NCI-H2029 treated with DMSO at 0.1 percent for 48 hours (cell line): ENCODE data around the gene INPP5A.
"Not testable (repeated sequence)": the region's sequence is repeated elsewhere in the genome, so short reads cannot be mapped to it uniquely, and the experiment has no call there.

ENCODE experiments used
- DNase-seq: peaks from one replicate; lab custom pipeline; 2025; lab: John Stamatoyannopoulos, UW

The INPP5A gene

DNA sequence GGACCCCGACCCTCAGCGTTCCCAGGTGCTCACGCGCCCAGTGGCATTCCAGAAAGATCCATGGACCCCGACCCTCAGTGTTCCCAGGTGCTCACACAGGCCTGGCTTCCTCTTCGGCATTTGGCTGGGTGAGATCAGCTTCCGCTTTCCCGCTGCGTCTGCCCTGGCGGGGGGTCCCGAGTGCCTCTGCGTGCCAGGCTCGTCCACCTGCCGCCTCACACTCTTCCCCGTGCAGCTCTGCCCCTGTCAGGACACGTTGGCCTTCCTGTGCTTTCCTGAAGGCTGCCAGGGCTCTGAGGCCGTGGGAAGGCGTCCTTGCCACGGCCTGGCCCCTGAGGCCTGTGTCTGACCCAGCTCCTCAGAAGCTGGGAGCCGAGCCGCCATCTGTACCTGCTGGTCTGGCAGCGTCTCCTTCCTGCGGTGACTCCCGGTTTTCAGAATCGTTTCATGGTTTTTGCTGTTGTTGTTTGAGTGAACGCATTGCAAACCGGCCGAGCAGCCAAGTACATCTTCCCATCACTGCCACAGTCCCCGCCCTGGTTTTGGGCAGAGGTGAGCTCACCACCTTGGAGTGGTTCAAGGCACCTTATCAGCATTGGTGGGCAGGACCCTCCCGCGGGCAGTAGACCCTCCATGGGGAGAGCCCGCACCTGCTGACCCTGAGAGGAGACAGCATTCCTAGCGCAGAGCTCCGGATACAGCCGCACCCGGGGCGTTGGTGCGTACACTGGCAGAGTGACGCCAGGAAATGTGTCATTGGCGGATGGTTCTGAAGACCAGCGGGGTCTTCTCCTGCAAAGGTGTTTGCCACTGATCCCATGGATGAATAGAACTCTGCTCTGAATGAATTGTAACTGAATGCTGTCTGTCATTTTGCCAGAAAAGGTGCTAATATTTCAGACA lies 231.0 kb downstream of the INPP5A start:
- DNase-seq: no peak

DNA sequence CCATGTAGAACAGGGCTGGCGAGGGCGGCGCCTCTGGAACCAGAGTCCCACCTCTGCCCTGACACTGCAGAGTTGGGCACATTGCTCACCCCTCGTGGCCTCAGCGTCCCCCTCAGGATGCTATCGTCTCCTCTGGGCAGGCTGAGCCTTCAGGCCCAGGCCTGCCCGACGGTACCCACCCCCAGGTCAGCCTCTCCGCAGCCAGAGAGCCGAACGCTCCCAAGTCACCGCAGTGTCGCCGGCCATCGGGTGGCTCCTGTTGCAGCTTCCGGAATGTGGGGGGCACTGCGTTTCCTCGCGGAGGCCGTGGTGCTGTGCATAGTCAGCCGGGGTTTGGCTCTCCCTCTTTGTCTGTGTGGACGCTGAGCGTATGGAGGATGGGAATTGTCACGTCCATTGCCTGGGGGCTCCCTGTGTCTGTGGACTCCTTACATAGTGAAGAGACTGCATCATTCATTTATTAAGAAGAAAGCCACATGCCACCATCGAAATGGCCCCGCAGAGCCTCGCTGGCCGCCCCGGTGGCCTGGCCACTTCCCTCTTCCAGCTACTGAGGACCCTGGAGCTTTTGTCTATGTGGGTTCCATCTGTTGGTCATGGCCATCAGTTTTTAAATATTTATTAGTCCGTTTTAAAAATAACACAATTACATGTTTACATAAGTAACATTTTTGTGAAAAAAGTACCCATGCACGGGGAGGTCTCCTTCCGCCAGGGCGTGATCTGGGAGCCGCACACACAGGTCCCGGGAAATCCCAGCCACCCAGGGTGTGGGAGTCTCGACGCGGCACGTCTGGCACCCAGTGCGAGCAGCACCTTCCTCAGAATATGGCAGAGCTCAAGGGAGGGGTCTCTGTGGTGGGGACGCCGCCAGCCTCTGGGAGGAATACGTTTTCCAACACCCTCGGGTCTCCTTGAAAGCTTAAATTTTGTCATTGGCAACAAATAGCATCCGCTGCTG lies 232.8 kb downstream of the INPP5A start:
- no peak for DNase-seq

DNA sequence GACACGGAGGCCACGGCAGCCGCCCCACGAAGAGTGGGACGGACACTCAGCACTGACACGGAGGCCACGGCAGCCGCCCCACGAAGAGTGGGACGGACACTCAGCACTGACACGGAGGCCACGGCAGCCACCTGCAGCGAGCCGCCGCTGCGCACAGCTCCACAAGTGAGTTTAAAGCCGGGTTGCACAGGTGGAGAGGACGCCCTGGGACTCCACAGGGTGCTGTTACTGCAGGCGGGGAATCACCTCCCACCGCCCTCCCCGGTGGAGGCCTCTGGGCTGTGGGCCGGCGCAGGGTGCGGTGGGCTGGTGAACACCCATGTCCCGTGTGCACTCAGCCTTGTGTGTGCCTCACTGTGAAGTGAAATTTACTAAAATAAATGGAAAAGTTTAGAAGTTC lies 235.2 kb downstream of the INPP5A start:
- DNase-seq: not testable (repeated sequence)

DNA sequence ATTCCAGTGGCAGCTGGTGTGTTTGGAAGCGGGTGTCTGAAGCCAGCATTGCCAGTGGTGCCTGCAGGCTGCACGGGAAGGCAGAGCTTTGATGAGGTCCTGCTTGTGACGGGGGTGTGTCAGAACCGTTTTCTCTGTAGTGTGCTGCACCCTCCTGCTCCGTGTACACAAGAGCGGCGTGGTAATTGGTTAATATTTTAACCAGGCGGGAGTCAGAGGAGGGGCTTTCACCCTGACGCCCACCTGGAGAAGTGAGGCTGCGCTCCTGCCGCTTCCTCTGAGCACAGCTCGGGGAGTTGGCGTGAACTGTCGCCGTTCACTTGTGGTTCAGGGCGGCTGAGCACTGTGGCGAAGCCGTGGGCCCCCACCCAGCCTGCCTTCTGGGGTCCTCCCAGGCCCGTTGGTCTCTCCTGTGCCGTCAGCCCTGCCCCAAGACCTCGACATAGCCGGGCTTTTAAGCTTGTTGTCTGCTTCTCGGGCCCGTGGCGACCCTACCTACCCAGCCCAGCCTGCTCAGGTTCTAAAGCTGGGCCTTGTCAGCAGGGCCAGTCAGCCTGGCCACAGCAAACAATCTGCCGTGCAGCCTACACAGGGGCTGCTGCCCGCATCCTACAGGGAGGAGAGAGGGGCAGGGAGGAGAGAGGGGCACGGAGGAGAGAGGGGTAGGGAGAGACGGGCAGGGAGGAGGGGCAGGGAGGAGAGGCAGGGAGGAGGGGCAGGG lies 236.8 kb downstream of the INPP5A start:
- no peak for DNase-seq

DNA sequence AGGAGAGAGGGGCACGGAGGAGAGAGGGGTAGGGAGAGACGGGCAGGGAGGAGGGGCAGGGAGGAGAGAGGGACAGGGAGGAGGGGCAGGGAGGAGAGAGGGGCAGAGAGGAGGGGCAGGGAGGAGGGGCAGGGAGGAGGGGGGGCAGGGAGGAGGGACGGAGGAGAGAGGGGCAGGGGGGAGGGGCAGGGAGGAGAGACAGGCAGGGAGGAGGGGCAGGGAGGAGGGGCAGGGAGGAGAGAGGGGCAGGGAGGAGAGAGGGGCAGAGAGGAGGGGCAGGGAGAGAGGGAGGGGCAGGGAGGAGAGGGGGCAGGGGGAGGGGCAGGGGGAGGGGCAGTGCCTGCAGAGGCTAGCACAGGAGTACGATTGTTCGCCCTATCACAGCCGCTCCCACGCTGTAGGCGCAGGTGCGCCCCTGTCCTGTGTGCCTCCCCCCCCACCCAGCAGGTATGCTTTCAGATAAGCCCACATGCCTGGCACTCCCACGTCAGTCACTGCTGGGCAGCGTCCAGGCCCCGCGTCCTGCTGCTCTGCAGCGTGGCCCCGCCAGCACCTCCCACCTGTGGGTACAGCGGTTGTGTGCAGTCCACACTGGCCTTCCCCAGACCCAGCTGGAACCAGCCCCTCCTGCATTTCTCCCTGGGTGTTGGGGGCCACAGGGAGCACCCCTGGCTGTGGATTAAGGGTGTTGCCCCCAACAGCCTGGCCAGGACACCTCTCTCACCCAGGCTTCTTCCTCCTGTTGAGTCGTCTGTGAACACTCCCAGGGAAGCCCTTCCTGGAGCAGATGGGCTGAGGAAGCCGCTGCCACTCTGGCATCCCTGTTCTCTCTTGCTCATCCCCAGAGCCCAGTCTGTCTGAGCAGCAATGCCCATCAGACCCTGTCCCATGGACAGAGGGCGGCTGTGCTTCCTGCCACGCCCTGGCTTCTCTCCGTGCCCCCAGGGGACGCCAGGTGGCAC lies 237.6 kb downstream of the INPP5A start:
- DNase-seq: no peak

- DNase-seq: no peak
Measured at GRCh38 chr10:132776186-132776585, 238.6 kb downstream of the INPP5A start.

DNA sequence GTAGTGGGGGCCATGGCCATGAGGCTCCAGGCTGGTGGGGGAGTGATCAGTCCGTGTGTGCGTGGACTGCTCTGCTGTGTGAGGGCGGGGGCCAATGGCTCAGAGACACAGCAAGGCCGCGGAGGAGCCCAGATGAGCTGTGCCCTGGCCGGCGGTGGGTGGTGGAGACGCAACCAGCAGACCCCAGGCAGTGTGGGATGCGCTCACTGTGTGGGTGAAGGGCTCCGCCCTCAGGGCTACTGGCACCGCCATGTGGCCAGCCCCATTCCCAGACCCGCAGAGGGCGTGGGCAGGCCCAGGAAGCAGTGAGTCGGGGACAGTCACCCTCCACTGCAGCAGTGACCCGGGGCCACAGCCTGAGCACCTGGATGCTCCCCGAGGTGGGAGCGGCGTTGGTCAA lies 239.2 kb downstream of the INPP5A start:
- no peak for DNase-seq

DNA sequence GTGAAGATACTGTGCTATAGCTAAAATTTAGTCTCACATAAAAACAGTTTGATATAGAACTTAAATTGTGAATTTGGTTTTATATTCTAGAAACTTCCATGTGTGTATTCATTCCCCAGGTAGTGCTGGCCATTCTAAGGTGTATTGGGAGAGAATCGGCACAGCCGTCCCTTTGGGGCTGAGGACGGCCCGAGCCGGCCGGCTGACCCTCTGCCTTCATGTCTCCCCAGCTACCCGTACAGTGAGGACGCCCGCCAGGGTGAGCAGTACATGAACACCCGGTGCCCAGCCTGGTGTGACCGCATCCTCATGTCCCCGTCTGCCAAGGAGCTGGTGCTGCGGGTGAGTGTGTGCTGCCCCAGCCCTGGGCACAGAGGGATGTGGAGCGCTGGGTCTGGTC lies 239.9 kb downstream of the INPP5A start:
- no peak for DNase-seq

DNA sequence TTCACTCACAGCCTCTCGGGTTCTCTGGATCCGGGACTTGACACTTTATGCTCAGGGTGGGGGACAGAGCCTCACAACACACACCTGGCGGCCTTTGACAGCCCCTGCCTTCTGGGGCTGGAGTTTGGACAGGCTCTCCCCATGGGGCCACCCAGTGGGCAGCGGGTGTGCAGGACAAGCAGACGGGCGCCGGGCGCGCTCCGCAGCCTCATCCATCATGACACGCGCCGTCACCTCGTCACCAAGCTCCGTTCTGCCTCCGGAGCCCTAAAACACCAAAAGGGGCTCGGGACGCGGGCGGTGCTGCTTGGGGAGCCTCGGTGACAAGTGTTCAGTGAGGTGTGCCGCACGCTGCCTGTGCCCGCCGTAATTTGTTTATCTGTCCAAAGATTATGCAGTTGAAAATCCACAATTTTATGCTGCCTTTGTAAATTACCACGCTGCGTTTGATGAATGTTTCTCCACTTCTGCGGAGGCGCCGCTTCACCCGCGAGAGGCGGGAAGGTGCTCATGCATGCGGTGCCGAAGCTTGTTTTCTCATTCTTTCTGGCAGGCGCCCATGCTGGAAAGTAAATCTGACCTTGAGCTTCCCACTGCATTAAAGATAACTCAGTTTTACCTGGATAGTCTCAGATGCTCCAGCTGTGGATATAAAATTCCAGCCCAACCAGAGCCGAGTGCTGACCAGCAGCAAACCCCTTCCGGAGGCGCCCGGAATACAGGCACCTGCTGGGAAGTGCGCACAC lies 242.1 kb downstream of the INPP5A start:
- no peak for DNase-seq

DNA sequence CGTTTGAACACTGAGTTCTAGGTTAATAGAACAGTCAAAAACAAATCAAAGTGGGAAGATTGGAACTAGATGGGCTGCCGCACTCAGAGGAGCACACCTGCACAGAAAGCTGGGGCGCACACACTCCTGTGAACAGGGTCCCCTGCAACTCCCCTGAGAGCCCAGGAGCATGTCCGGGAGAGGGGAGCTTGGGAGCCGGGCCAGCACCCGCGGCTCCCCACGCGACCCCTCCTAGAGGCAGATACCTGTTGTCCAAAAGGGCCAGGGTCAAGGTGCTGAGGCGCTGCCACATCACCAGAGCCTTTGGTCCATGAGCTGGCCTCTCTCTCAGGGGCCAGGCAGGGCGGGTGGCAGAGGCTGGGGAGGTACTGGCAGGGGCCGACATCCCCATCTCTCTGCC lies 242.8 kb downstream of the INPP5A start:
- DNase-seq: no peak

DNA sequence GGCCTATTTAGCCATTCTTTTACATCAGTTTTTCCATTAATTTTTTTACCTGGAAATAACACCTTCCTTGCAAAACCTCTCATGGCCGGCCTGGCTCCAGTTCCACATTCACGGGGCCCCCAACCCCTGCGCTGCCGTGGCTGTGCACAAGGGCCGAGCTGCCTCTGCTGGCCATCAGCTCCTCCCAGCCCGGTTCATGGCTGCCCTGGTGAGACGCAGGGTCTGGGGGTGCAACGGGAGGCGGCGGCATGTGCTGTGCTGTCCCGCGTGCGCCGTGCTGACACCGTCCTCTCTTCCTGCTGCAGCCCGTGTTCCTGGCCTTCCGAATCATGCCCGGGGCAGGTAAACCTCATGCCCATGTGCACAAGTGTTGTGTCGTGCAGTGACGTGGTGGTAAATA lies 244.0 kb downstream of the INPP5A start:
- no peak for DNase-seq

DNA sequence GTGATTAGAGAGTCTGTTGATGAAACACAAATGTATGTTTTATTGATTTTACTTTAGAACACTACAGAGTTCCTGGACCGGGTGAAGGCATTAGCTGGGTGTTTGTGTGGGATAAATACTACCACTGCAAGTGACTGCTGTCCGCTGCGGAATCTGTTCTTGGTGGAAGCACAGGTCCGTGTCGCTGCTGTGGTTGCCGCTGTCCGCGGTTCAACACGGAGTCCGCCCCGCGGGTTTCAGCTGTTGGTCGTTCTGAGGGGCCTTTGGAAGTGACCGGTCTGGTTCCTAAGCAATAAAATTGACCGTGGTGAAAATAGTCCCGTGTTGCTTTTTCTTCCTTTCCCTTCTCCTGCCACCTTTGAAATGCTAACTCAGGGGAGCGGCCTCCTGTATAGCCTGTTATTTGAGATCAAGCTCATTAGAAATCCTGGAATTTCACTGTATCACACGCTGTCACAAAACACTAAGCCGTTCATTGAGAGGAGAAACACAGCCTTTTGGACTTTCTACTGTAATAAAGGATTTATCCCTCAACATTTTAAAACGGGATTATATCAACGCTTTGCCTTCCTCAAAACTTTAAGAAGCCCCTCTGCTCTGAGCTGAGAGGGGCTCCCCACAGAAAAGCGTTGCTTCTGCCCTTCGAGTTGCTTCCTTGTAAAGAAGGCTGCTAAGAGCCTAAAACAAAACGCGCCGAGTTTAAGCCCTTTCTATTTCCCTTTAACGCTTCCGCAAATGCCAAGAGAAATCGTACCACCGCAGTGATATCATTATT lies 245.8 kb downstream of the INPP5A start:
- no peak for DNase-seq

- DNase-seq: no peak
Measured at GRCh38 chr10:132783940-132784865, 246.6 kb downstream of the INPP5A start.

DNA sequence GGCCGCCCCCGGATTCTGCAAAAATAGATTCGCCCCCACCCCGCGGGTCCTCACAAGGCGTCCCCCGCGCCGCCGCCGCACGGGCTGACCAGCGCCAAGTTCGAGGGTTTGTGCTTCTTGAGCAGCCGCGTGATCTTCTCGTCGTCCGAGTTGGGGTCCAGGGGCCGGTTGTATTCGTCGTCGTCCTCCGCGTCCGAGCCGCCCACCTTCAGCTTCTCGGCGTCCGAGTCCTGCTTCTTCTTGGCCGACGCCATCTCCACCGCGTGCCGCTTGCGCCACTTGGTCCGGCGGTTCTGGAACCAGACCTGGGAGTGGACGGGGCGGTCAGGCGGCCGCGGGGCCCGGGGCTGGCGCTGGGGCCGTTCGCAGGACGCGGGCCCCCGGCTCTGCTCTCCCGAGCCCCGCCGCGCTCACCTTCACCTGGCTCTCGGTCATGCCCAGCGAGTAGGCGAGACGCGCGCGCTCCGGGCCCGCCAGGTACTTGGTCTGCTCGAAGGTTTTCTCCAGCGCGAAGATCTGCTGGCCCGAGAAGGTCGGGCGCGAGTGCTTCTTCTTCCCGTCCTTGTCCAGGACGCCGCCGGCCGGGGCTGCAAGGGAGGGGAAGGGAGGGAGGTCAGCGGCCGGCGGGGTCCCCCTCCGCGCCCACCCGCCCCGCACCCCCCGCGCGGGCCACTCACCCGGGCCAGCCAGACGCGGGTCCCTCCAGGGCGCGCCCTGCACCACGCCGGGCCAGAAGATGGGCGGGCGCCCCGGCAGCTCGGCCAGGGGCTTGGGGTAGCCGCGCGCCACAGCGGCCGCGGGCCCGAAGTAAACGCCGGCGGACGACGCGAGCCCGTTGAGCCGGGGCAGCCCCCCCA lies 247.5 kb downstream of the INPP5A start:
- no peak for DNase-seq

- no peak for DNase-seq
Measured at GRCh38 chr10:132785723-132786475, 248.3 kb downstream of the INPP5A start, which contains the start of gene NKX6-2. TSS of gene NKX6-2 (minus strand) at chr10:132786147. CDS start at chr10:132785948, 199 bp downstream.

GRCh38 chr10:132786476-132786883 lies 248.9 kb downstream of the INPP5A start:
- DNase-seq: no peak
